SK-N-SH treated with all-trans-retinoic acid at 6 μM for 48 hours (cell line): ENCODE measurements around the gene LRIT2.

Experiments
- GLIS3 ChIP-seq: fragments of 250-450 bp; sonication (Bioruptor Pico); IDR thresholded peaks from 2 replicates; pipeline ENCODE4 v1.5.0; 2020; ENCODE audit warnings: mild to moderate bottlenecking, moderate library complexity
- OSR1 ChIP-seq: fragments of 250-450 bp; sonication (Bioruptor Pico); IDR thresholded peaks from 2 replicates; pipeline ENCODE4 v1.8.0; 2022; ENCODE audit warnings: moderate library complexity, mild to moderate bottlenecking, inconsistent platforms

DNA sequence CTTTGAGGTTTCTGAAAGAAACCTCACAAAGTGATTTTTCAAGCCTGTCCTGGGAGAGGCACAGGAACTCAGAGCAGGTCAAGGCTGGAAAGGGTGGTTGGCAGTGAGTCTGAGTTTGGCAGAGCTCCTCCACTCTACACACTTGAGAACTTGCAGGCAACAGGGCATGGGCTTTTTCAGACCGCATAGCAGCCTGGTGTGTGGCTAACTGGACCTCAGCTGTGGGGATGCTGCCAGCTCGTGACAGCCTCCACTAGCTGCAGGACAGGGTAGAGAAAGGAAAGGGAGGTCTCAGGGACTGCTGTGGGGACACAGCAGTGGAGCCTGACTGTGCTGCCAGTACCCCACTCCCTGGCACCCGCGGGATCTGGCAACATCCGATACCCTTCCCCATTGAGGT is 28.4 kb downstream of the LRIT2 start:
- TF ChIP-seq GLIS3 (CRISPR knock-in tag) (no peak), OSR1 (no peak)
